ENCODE data around the gene MBNL2. TPM values are rescaled to one million over a fixed set of nuclear protein-coding genes. Genes with fewer than 3 reads are reported as not detected.

Gene MBNL2
- total and polyA plus RNA-seq, 2 of the 13 experiments (the other 11 are each of a cell fraction or from before 2014, with no cell fraction given), result 30.8 to 59.0 TPM

GRCh38 chr13:97324115-97324514 is 102.0 kb downstream of the MBNL2 start:
- no peak for TF ChIP-seq ZNF563 (CRISPR knock-in tag; IDR thresholded peaks at IDR 0.05)
- peak; percentile 74 for TF ChIP-seq RBM22 (optimal IDR thresholded peaks at IDR 0.05; ENCODE audit: low read length)
- WGBS (ENCODE audit: low lambda C conversion rate), result 96% methylated on average over 5 of the region's 5 CpGs
- Histone ChIP-seq H3K27ac (ENCODE audit: extremely low read length, insufficient read depth, low read length) (no peak overlapping the region), H3K36me3 (replicated peaks in 1 of 2; ENCODE audit: control insufficient read depth in 1 of 2, insufficient read depth in 2 of 2, low read length in 2 of 2) (peaks cover 12 to 30% of the 10 kb centered on the region in 2 experiments; a peak in 4 of 5 replicates), H2AFZ (ENCODE audit: low read length) (no peak overlapping the region), H3K4me1 (ENCODE audit: insufficient read depth, low read length) (peaks cover 8% of the 10 kb centered on the region; the same call in 1 of the 2 replicates), H3K9ac (ENCODE audit: insufficient read depth, low read depth, low read length) (no peak overlapping the region), H3K4me2 (ENCODE audit: low read depth, low read length) (no peak overlapping the region), H4K20me1 (ENCODE audit: insufficient read depth, low read length) (peaks cover 69% of the 10 kb centered on the region), H3K79me2 (ENCODE audit: insufficient read depth, low read length) (peaks cover 42% of the 10 kb centered on the region), H3K27me3 (ENCODE audit: control insufficient read depth in 1 of 2, insufficient read depth in 2 of 2, low read length in 2 of 2) (no peaks in the 10 kb centered on the region), H3K9me3 (ENCODE audit: low read length) (no peaks in the 10 kb centered on the region), H3K4me3 (replicated peaks in 1 of 3; ENCODE audit: insufficient read depth in 1 of 3, low read depth in 2 of 3, low read length in 3 of 3) (no peak overlapping the region)
- FAIRE-seq (no peak), DNase-seq (ENCODE audit: low spot score) (no peak), ATAC-seq (no peak)
- in situ Hi-C loops (cut with HindIII; ENCODE audit: extremely low pct_ligation_motif_present, low pct_unique_long_range_greater_than_20kb) (no loop called here), intact Hi-C loops (cut with micrococcal nuclease; ENCODE audit: unreplicated experiment) (no loop called here)
- no TSS peak for BruUV-seq (replicated peaks)
- ChIA-PET POLR2A (no interaction called here), CTCF (ENCODE audit: low intra/inter-chr PET ratio, low total read pairs) (no interaction called here)

- no peaks in the 10 kb centered on the region for H3K27me3 ChIP-seq (ENCODE audit: control insufficient read depth in 1 of 2, insufficient read depth in 2 of 2, low read length in 2 of 2)
- in situ Hi-C loops (cut with HindIII; ENCODE audit: extremely low pct_ligation_motif_present, low pct_unique_long_range_greater_than_20kb) (no loop called here), intact Hi-C loops (cut with micrococcal nuclease; ENCODE audit: unreplicated experiment) (no loop called here)
- no peak overlapping the region for H3K4me2 ChIP-seq (ENCODE audit: low read depth, low read length)
- no peak overlapping the region for H3K27ac ChIP-seq (ENCODE audit: extremely low read length, insufficient read depth, low read length)
- TF ChIP-seq RBM22 (optimal IDR thresholded peaks at IDR 0.05; ENCODE audit: low read length) (peak; percentile 46), U2AF1 (optimal IDR thresholded peaks at IDR 0.05; ENCODE audit: low read depth, low read length) (no peak)
- TF ChIP-seq, protein P1, sequence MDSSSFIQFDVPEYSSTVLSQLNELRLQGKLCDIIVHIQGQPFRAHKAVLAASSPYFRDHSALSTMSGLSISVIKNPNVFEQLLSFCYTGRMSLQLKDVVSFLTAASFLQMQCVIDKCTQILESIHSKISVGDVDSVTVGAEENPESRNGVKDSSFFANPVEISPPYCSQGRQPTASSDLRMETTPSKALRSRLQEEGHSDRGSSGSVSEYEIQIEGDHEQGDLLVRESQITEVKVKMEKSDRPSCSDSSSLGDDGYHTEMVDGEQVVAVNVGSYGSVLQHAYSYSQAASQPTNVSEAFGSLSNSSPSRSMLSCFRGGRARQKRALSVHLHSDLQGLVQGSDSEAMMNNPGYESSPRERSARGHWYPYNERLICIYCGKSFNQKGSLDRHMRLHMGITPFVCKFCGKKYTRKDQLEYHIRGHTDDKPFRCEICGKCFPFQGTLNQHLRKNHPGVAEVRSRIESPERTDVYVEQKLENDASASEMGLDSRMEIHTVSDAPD (CRISPR knock-in tag; IDR thresholded peaks at IDR 0.05), result no peak
- H3K4me3 ChIP-seq (replicated peaks in 1 of 3; ENCODE audit: insufficient read depth in 1 of 3, low read depth in 2 of 3, low read length in 3 of 3), result no peak overlapping the region
- ChIA-PET CTCF (ENCODE audit: low intra/inter-chr PET ratio, low total read pairs) (no interaction called here), POLR2A (no interaction called here)
- H4K20me1 ChIP-seq (ENCODE audit: insufficient read depth, low read length), result peaks cover 72% of the 10 kb centered on the region
- ATAC-seq (no peak), DNase-seq (ENCODE audit: low spot score) (no peak), FAIRE-seq (no peak)
- peaks cover 11 to 45% of the 10 kb centered on the region in 2 experiments for H3K36me3 ChIP-seq (replicated peaks in 1 of 2; ENCODE audit: control insufficient read depth in 1 of 2, insufficient read depth in 2 of 2, low read length in 2 of 2)
- H2AFZ ChIP-seq (ENCODE audit: low read length), result no peak overlapping the region
- H3K79me2 ChIP-seq (ENCODE audit: insufficient read depth, low read length), result peaks cover 45% of the 10 kb centered on the region
- no peaks in the 10 kb centered on the region for H3K4me1 ChIP-seq (ENCODE audit: insufficient read depth, low read length)
- H3K9me3 ChIP-seq (ENCODE audit: low read length), result no peaks in the 10 kb centered on the region
- no peak overlapping the region for H3K9ac ChIP-seq (ENCODE audit: insufficient read depth, low read depth, low read length)
- no TSS peak for BruUV-seq (replicated peaks)
These were observed 103.6 kb downstream of the MBNL2 start for GRCh38 chr13:97325738-97326137.
